Astrocyte of the cerebellum (primary cell): Measurements from ENCODE around the gene GNB1.

Experiments used
- DNase-seq: peaks from one replicate; pipeline ENCODE4 v3.0.0-alpha.2; 2011; ENCODE audit warnings: low read depth
- H3K4me3 ChIP-seq: 2 replicates; pipeline ENCODE4 v1.5.1; 2011; ENCODE audit warnings: mild to moderate bottlenecking, low read depth, low read length, moderate library complexity
- CTCF ChIP-seq: IDR thresholded peaks from 2 replicates; pipeline ENCODE4 v1.5.1; 2012; ENCODE audit warnings: low read length, low read depth, moderate library complexity, mild to moderate bottlenecking; ENCODE audit errors: missing control alignments
- in situ Hi-C: cut with HindIII; loops from 2 replicates; pipeline ENCODE4 v1.10.0; 2017; ENCODE audit warnings: low sequenced_read_pairs

GNB1 gene

GRCh38 chr1:1918901-1919303 lies 28.0 kb upstream of the GNB1 start, which contains the start of gene TMEM52:
Gene TMEM52, minus strand, starts transcription at chr1:1919279. Its CDS starts 14 bp downstream, at chr1:1919265.
- TF ChIP-seq CTCF, result no peak
- H3K4me3 ChIP-seq, result peak within 1 kb of the TSS; percentile 43
- in situ Hi-C loops, result no loop called here
- DNase-seq, result no peak

GRCh38 chr1:1917995-1918900 lies 27.4 kb upstream of the GNB1 start:
- H3K4me3 ChIP-seq, result peak overlapping the region; percentile 43
- in situ Hi-C loops, result no loop called here
- DNase-seq, result no peak
- no peak for TF ChIP-seq CTCF

- in situ Hi-C loops, result no loop called here
- no peak for DNase-seq
- no peak for TF ChIP-seq CTCF
- no peak overlapping the region for H3K4me3 ChIP-seq
Measured at GRCh38 chr1:1917304-1917976, 26.6 kb upstream of the GNB1 start.

- no peak for DNase-seq
- TF ChIP-seq CTCF, result no peak
- in situ Hi-C loops, result no loop called here
- H3K4me3 ChIP-seq, result no peak overlapping the region
Measured at GRCh38 chr1:1916851-1917251, 26.0 kb upstream of the GNB1 start.

GRCh38 chr1:1915911-1916840 lies 25.3 kb upstream of the GNB1 start:
- in situ Hi-C loops, result no loop called here
- TF ChIP-seq CTCF, result no peak

GRCh38 chr1:1914971-1915692 lies 24.2 kb upstream of the GNB1 start, which contains the start of gene CALML6:
Gene CALML6, plus strand, starts transcription at chr1:1915260. Its CDS starts 21 bp downstream, at chr1:1915281.
- no peak for TF ChIP-seq CTCF
- no peak within 1 kb of the TSS for H3K4me3 ChIP-seq
- in situ Hi-C loops, result no loop called here
- no peak for DNase-seq

More at GRCh38 chr1:1915911-1916840, 25.3 kb upstream of the GNB1 start:
- no peak overlapping the region for H3K4me3 ChIP-seq
- no peak for DNase-seq
